ENCODE results near the gene VAT1L.

DNA sequence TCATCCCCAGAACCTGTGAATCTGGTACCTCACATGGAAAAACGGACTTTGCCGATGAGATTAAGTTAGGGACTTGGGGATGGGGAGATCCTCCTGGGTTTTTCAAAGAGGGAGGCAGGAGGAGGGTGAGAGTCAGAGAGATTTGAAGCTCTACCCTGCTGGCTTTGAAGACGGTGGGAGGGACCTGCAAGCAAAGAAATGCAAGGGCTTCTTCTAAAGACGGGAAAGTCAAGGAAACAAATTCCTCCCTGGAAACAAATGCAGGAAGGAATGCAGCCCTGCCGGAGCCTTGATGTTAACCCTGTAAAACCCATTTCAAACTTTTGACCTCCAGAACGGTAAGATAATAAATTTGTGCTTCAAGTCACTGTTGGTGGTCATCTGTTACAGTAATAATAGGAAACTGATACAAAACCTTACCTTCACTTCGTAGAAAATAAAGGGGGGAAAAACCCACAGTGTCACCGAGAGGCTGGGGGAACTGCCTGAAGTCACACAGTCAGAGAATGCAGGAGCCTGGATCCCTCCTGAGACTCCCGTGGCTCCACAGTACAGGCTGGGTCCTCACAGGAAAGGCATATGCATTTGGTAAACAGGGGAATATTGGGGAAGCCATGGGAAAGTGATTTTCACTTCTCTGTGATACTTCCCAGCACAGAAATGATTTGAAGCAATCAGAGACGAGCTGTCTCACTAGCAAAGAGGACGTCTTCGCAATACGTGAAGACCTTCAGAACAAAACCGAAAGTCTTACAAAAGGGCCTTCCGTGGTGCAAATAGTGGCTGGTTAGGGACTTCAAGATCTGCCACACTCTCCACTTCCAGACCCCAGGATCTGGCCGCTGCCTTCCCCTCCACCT is 175.1 kb downstream of the VAT1L start:
- TF ChIP-seq, protein P1, sequence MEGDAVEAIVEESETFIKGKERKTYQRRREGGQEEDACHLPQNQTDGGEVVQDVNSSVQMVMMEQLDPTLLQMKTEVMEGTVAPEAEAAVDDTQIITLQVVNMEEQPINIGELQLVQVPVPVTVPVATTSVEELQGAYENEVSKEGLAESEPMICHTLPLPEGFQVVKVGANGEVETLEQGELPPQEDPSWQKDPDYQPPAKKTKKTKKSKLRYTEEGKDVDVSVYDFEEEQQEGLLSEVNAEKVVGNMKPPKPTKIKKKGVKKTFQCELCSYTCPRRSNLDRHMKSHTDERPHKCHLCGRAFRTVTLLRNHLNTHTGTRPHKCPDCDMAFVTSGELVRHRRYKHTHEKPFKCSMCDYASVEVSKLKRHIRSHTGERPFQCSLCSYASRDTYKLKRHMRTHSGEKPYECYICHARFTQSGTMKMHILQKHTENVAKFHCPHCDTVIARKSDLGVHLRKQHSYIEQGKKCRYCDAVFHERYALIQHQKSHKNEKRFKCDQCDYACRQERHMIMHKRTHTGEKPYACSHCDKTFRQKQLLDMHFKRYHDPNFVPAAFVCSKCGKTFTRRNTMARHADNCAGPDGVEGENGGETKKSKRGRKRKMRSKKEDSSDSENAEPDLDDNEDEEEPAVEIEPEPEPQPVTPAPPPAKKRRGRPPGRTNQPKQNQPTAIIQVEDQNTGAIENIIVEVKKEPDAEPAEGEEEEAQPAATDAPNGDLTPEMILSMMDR (IDR thresholded peaks at IDR 0.05 in 8 of 11, conservative IDR thresholded peaks at IDR 0.05 in 3 of 11): no peak
- TF ChIP-seq POLR2AphosphoS5 (IDR thresholded peaks at IDR 0.05): no peak

Measured in spleen (tissue), 7 donors.